ENCODE measurements around the gene CABP2. TPM values are rescaled to one million over a fixed set of nuclear protein-coding genes. Genes with fewer than 3 reads are reported as not detected.
A peak's percentile ranks its signal among the peaks of the same experiment; 100 is the strongest.
"Not testable (repeated sequence)": the region's sequence is repeated elsewhere in the genome, so short reads cannot be mapped to it uniquely, and the experiment has no call there.

Gene CABP2
- total RNA-seq, 1 donor from 2014 or later = not detected

DNA sequence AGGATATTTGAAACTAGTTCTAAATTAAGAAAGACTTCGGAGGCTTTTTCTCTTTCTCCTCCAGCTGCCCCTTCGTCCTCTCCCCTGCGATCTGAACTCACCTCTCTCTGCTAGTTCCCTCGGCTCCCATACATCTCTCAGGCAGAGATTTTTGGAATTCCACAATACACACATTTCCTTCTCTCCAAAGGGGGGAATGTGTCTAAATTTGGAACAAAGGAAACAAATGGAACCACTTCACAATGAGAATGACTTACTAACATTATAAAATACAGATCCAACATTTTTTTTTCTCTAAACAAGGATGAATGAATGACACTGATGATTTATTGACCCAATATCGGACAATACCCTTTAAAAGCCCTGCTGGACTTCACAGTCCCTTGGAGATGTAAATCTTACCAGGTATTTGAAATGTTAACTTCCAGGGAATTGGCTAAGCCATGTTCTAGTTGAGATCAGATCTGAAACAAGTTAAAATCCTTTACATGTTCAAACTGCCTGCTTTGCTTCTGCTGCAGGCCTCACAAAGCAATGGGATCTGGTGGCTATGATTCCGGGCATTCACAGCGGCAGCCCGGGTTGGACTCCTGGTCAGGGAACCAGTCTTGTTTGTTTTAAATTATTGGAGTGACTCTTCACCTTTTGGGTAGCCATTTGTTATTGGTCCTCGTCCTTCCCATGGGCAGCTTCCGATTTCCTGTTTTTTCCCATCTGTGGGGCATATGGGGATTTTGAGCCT, 39.9 kb upstream of the CABP2 start:
- no peak for DNase-seq (ENCODE audit: low read depth)
- TF ChIP-seq, protein P1, sequence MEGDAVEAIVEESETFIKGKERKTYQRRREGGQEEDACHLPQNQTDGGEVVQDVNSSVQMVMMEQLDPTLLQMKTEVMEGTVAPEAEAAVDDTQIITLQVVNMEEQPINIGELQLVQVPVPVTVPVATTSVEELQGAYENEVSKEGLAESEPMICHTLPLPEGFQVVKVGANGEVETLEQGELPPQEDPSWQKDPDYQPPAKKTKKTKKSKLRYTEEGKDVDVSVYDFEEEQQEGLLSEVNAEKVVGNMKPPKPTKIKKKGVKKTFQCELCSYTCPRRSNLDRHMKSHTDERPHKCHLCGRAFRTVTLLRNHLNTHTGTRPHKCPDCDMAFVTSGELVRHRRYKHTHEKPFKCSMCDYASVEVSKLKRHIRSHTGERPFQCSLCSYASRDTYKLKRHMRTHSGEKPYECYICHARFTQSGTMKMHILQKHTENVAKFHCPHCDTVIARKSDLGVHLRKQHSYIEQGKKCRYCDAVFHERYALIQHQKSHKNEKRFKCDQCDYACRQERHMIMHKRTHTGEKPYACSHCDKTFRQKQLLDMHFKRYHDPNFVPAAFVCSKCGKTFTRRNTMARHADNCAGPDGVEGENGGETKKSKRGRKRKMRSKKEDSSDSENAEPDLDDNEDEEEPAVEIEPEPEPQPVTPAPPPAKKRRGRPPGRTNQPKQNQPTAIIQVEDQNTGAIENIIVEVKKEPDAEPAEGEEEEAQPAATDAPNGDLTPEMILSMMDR (IDR thresholded peaks at IDR 0.05; ENCODE audit: insufficient read depth, low read length, poor library complexity, severe bottlenecking) = no peak

DNA sequence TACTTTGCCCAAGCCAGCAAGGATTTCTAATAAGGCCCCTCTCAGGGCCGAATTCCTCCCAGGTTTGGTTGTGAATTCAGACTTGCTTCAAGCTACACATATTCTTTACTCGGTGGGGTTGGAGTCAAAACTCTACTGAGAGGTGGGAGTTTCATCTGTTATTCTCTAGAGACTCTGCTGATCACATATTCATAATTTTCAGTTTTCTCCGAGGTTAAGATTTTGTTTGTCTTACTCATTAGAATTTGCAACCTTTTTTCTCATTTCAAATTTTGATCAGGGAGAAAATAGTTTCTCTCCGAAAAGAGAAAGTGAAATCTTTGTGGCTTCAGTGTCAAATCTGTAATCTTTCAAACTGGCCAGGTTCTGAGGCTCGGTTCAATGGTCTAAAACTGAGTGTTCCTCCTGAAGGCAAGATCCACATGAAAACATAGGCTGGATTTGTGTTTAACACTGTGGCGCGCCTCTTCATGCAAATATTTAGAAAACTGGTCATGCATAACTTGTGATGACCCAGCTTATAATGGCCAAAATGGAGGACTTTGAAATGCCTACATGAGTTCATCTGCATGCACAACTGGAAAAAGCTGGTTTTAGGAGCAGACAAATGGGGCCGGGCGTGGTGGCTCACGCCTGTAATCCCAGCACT, 38.8 kb upstream of the CABP2 start:
- Histone ChIP-seq H3K36me3 (ENCODE audit: control insufficient read depth, insufficient read depth, low read length) (no peaks in the 10 kb centered on the region), H3K4me3 (ENCODE audit: low read depth, low read length) (no peak overlapping the region), H3K27me3 (ENCODE audit: control insufficient read depth, insufficient read depth, low read length) (no peaks in the 10 kb centered on the region)
- TF ChIP-seq, protein P1 (IDR thresholded peaks at IDR 0.05; ENCODE audit: insufficient read depth, low read length, poor library complexity, severe bottlenecking) = no peak
- DNase-seq (ENCODE audit: low read depth) = peak; percentile 62

More for the DNA sequence above, 39.9 kb upstream of the CABP2 start:
- H3K36me3 ChIP-seq (ENCODE audit: control insufficient read depth, insufficient read depth, low read length) = no peaks in the 10 kb centered on the region
- no peaks in the 10 kb centered on the region for H3K27me3 ChIP-seq (ENCODE audit: control insufficient read depth, insufficient read depth, low read length)
- H3K4me3 ChIP-seq (ENCODE audit: low read depth, low read length) = no peak overlapping the region

DNA sequence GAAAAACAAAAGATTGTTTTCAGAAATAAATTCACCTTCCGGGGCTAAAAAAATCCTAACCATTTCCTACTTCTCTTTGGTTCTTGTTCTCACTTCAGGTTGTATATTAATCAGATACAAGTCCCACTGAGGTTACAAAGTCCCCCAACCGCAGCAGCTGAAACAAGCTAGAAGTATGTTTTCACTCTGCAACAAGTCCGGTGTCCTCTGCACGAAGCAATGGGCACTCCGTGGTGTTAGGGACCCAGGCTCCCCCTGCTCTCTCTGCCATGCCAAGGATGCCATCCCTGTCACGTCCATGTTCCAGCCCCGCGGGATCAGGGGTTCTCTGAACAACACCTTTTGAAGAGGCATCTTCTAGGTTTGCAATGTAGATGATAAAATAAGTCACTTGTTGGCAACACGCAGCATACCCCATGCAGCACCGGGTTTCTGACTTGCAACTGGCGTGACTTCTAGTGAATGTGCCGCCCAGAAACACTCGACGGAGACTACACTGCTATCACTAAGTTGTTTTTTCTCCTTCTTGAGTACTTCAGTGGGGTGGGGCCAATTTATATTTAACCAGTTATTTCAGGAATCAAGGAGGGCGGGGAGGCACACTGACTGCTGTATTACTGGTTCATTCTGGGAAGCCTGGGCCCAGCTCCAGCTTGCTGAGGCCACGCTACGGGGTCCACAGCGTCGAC, 35.0 kb upstream of the CABP2 start:
- Histone ChIP-seq H3K36me3 (ENCODE audit: control insufficient read depth, insufficient read depth, low read length) (no peaks in the 10 kb centered on the region), H3K27me3 (ENCODE audit: control insufficient read depth, insufficient read depth, low read length) (no peaks in the 10 kb centered on the region), H3K4me3 (ENCODE audit: low read depth, low read length) (no peak overlapping the region)
- no peak for DNase-seq (ENCODE audit: low read depth)
- TF ChIP-seq, protein P1 (IDR thresholded peaks at IDR 0.05; ENCODE audit: insufficient read depth, low read length, poor library complexity, severe bottlenecking) = no peak

DNA sequence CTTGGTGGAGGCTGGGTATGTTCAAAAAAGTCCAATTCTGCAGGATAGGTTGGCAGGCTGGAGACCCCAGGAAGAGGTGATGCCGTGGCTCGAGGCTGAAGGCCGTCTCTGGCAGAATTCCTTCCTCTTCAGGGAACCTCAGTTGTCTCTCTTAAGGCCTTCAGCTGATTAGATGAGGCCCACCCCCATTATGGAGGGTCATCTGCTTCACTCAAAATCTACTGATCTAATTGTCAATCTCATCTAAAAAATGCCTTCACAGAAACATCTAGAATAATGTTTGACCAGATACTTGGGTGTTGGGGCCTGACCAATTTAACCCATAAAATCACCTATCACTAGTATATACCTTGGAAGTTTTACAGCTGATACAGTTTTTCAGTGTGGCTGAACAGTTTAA, 33.0 kb upstream of the CABP2 start:
- TF ChIP-seq, protein P1 (IDR thresholded peaks at IDR 0.05; ENCODE audit: insufficient read depth, low read length, poor library complexity, severe bottlenecking) = no peak
- no peak for DNase-seq (ENCODE audit: low read depth)

DNA sequence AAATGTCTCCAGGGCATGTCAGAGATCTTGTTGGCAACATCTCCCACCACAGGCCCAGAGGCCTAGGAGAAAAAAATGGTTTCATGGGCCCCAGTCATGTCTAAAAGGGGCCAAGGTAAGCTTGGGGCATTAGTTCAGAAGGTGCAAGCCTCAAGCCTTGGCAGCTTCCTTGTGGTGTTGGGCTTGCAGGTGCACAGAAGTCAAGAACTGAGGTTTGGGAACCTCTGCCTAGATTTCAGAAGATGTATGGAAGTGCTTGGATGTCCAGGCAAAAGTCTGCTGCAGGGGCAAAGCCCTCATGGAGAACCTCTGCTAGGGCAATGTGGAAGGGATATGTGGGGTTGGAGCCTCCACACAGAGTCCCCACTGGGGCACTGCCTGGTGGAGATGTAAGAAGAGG, 28.5 kb upstream of the CABP2 start:
- not testable (repeated sequence) for DNase-seq (ENCODE audit: low read depth); H3K4me3 ChIP-seq (ENCODE audit: low read depth, low read length); H3K27me3 ChIP-seq (ENCODE audit: control insufficient read depth, insufficient read depth, low read length); H3K36me3 ChIP-seq (ENCODE audit: control insufficient read depth, insufficient read depth, low read length)

More for the DNA sequence above, 33.0 kb upstream of the CABP2 start:
- Histone ChIP-seq H3K4me3 (ENCODE audit: low read depth, low read length) (no peak overlapping the region), H3K27me3 (ENCODE audit: control insufficient read depth, insufficient read depth, low read length) (no peaks in the 10 kb centered on the region), H3K36me3 (ENCODE audit: control insufficient read depth, insufficient read depth, low read length) (no peaks in the 10 kb centered on the region)

DNA sequence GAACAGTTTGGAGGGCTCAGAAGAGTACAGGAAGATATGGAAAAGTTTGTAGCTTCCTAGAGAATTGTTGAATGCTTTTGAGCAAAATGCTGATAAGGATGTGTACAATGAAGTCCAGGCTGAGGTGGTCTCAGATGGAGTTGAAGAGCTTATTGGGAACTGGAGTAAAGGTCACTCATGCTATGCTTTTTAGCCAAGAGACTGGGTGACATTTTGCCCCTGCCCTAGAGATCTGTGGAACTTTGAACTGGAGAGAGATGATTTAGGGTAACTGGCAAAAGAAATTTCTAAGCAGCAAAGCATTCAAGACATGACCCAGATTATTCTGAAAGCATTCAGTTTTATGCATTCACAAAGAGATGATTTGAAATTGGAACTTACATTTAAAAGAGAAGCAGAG, 27.9 kb upstream of the CABP2 start:
- H3K36me3 ChIP-seq (ENCODE audit: control insufficient read depth, insufficient read depth, low read length) = no peaks in the 10 kb centered on the region
- H3K4me3 ChIP-seq (ENCODE audit: low read depth, low read length) = no peak overlapping the region
- no peaks in the 10 kb centered on the region for H3K27me3 ChIP-seq (ENCODE audit: control insufficient read depth, insufficient read depth, low read length)
- TF ChIP-seq, protein P1 (IDR thresholded peaks at IDR 0.05; ENCODE audit: insufficient read depth, low read length, poor library complexity, severe bottlenecking) = no peak
- DNase-seq (ENCODE audit: low read depth) = no peak
